K562 (cell line): ENCODE measurements around the gene KCNJ2. TPM values are rescaled to one million over a fixed set of nuclear protein-coding genes. Genes with fewer than 3 reads are reported as not detected.

Source experiments
- CHD7 ChIP-seq: fragments of 200-600 bp; sonication (generic); IDR thresholded peaks from one replicate; pipeline ENCODE4 v1.6.1; 2012; ENCODE audit warnings: mild to moderate bottlenecking, low read depth, low read length, inconsistent platforms
- MBD1 ChIP-seq: fragments of 250-450 bp; sonication (Bioruptor Pico); IDR thresholded peaks from 2 replicates; pipeline ENCODE4 v1.8.0; 2022; ENCODE audit warnings: inconsistent platforms
- PHF20 ChIP-seq: fragments of 450-650 bp; IDR thresholded peaks from 2 replicates; pipeline ENCODE4 v1.6.1; 2018; ENCODE audit not compliant: partially characterized antibody
- TEAD2 ChIP-seq: fragments of 450-650 bp; IDR thresholded peaks from 2 replicates; pipeline ENCODE4 v1.6.1; 2016; ENCODE audit warnings: missing genetic modification characterization, control low read depth, missing compliant biosample characterization
- TFE3 ChIP-seq: fragments of 450-650 bp; formaldehyde crosslinking; IDR thresholded peaks from 2 replicates; pipeline ENCODE4 v1.4.0; 2020; ENCODE audit warnings: mild to moderate bottlenecking, mixed read lengths
- VEZF1 ChIP-seq: fragments of 200-800 bp; sonication (Bioruptor generic); IDR thresholded peaks from 2 replicates; pipeline ENCODE4 v1.6.1; 2017; ENCODE audit warnings: missing genetic modification characterization, missing compliant biosample characterization
- ZNF277 ChIP-seq: fragments of 250-450 bp; sonication (Bioruptor Pico); IDR thresholded peaks from 2 replicates; pipeline ENCODE4 v1.8.0; 2022; ENCODE audit warnings: inconsistent platforms, mild to moderate bottlenecking, moderate library complexity, borderline replicate concordance
- ZNF57 ChIP-seq: fragments of 450-650 bp; formaldehyde crosslinking; IDR thresholded peaks from 2 replicates; pipeline ENCODE4 v1.4.0; 2020; ENCODE audit warnings: mild to moderate bottlenecking, moderate library complexity
- ZNF780A ChIP-seq: fragments of 250-450 bp; sonication (Bioruptor Pico); IDR thresholded peaks from 2 replicates; pipeline ENCODE4 v1.5.0; 2021; ENCODE audit warnings: mild to moderate bottlenecking
- ZNF830 ChIP-seq: fragments of 250-450 bp; sonication (Bioruptor Pico); IDR thresholded peaks from 2 replicates; pipeline ENCODE4 v1.5.0; 2021; ENCODE audit warnings: mild to moderate bottlenecking
- polyA plus RNA-seq, 8 experiments: library from polyadenylated mRNA; depleted of rRNA in 4 of 8; stranded (reverse) in 5 of 8; unstranded in 3 of 8; fragments of >200 nt; fragmentation: Nextera tagmentation in 2 of 8; fragmentation: Illumina TruSeq in 1 of 8; extraction: Ambion mirVana in 2 of 8; extraction: Trizol in 1 of 8; gene quantifications; 2 replicates each; pipeline versions ENCODE4 v1.2.1 to v1.2.3, GENCODE V29; 2011 to 2014; ENCODE audit warnings: inconsistent platforms in 1 of 8, missing spikeins in 1 of 8
- total RNA-seq, 7 experiments: library from RNA; depleted of rRNA in 6 of 7; stranded (reverse); fragments of >200 nt in 6 of 7; fragmentation: Illumina TruSeq in 2 of 7; extraction: Trizol in 2 of 7; gene quantifications; 2 replicates each; pipeline versions ENCODE4 v1.2.1 to v1.2.3, GENCODE V29; 2011 to 2021; ENCODE audit warnings: low replicate concordance in 1 of 7

The KCNJ2 gene
- total and polyA plus RNA-seq, 9 of the 15 experiments (the other 6 are each of a cell fraction or from before 2014, with no cell fraction given), result not detected

GRCh38 chr17:70128727-70129238 is 40.5 kb upstream of the KCNJ2 start (continued):
- TF ChIP-seq CHD7, result no peak
- TF ChIP-seq TFE3 (CRISPR knock-in tag), result no peak
- TF ChIP-seq ZNF277, result no peak
- TF ChIP-seq VEZF1, result peak; percentile 62
- no peak for TF ChIP-seq ZNF780A
- no peak for TF ChIP-seq ZNF830 (CRISPR knock-in tag)
- no peak for TF ChIP-seq PHF20
- no peak for TF ChIP-seq MBD1
- TF ChIP-seq TEAD2 (tag), result no peak
- TF ChIP-seq ZNF57 (CRISPR knock-in tag), result no peak
